ENCODE measurements around the gene DNAH10. TPM values are rescaled to one million over a fixed set of nuclear protein-coding genes. Genes with fewer than 3 reads are reported as not detected.

DNAH10 gene
- 1 to 10 TPM in 1 of 9 donors, under 1 TPM in 8; 0.06 to 1.5 (median 0.25) TPM for total RNA-seq
- polyA plus RNA-seq = under 1 TPM; 0.10 to 0.59 (median 0.32) TPM
- long read RNA-seq, donor 1 = 0 reads
- long read RNA-seq, donor 2 = 0 reads
- long read RNA-seq, donor 3 = 0 reads
- long read RNA-seq, donor 4 = 0 reads
- long read RNA-seq, donor 5, partial matches to known transcripts = 0 of 4 reads
- long read RNA-seq, donor 5, other reads (novel, unspliced or antisense) = 4 of 4 reads
- long read RNA-seq, donor 6 = 0 reads
- long read RNA-seq, donor 7 = 0 reads
- long read RNA-seq, donor 8 = 0 reads
- long read RNA-seq, donor 9 = 0 reads
- long read RNA-seq, donor 10 = 0 reads

- 3 to 10% (median 5%) methylated on average over 15 to 105 of the region's 105 CpGs for WGBS, 4 donors
- no peaks in the 10 kb centered on the region for H3K9me3 ChIP-seq (replicated peaks in 1 of 3)
- peak within 1 kb of the TSS in 1 of 4 donors; percentile 57 for H3K4me3 ChIP-seq
- TF ChIP-seq CTCF (IDR thresholded peaks at IDR 0.05) = peak in 1 of 6 experiments; percentile 15
- no peak for TF ChIP-seq POLR2A (IDR thresholded peaks at IDR 0.05)
- peaks cover 0 to 6% of the 10 kb centered on the region in 2 donors for H3K36me3 ChIP-seq (replicated peaks in 1 of 2)
- no peak within 1 kb of the TSS for H3K27ac ChIP-seq
- peak in 2 of 7 donors; percentile 5 to 44 for DNase-seq
- peaks cover 11% of the 10 kb centered on the region for H3K27me3 ChIP-seq
- peaks cover 0 to 8% of the 10 kb centered on the region in 2 donors for H3K4me1 ChIP-seq (replicated peaks in 1 of 2)
- intact Hi-C loops (cut with DNase I) = no loop called here
These were observed at the start of gene DNAH10 for GRCh38 chr12:123761841-123762714. TSS of gene DNAH10 (plus strand) at chr12:123762301. CDS start at chr12:123762337, 36 bp downstream.

DNA sequence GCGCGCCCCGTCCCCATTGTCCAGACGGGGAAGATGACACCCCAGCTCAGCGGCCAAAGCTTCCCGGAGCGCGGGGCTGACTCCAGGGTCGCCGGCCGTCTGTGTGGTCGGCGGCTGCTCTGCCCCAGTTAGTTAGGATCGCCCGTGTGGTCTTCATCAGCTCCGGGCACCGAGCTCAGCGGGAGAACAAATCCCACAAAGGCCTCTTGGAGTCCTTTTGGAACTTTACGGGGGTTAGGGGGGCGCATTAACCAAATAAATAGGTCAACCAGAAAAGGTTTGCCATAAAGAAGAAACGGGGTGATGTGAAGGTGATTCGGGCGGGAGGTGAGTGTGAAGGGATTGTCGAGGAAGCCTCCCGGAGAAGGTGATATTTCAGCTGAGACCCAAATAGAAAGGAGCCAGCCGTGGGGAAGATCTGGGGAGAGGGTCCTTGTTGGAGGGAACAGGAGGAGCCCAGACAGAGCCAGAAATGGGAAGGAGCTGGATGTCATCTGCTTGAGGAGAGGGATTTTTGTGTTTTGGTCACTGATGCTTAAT, 49.3 kb upstream of the DNAH10 start:
- Histone ChIP-seq H3K27me3 (no peaks in the 10 kb centered on the region), H3K9me3 (replicated peaks in 1 of 3) (no peaks in the 10 kb centered on the region), H3K4me1 (replicated peaks in 1 of 2) (peaks cover 4 to 21% of the 10 kb centered on the region in 2 donors), H3K36me3 (replicated peaks in 1 of 2) (no peaks in the 10 kb centered on the region), H3K4me3 (peak overlapping the region; percentile 42 to 90 (median 68)), H3K27ac (peak overlapping the region in 3 of 5 donors; percentile 60 to 74 (median 68))
- TF ChIP-seq CTCF (IDR thresholded peaks at IDR 0.05) (no peak), POLR2A (IDR thresholded peaks at IDR 0.05) (no peak)
- no peak for DNase-seq
- WGBS, 4 donors = 0 to 3% (median 1%) methylated on average over 8 to 26 of the region's 26 CpGs
- intact Hi-C loops (cut with DNase I) = no loop called here

DNA sequence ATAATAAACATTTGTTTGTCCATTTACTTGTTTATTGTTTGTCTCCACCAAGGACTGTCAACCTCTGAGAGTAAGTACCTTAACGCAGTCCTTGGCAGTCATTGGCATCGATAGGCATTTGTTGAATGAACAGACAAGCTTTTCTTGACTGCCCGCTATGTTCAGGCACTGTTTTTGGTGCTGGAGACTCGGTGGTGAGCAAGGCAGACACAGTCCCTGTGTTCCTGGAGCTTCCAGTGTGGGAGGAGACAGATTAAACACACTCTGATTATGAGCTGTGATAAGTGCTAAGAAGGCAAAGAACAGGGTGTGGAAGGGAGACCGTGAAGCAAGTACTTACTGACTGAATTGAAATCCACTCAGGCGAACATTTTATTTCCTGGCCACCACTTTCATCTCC, 48.7 kb upstream of the DNAH10 start:
- peaks cover 4 to 21% of the 10 kb centered on the region in 2 donors for H3K4me1 ChIP-seq (replicated peaks in 1 of 2)
- WGBS, 4 donors = 35 to 47% (median 45%) methylated on average over 6 of the region's 6 CpGs
- peak overlapping the region in 1 of 4 donors; percentile 90 for H3K4me3 ChIP-seq
- intact Hi-C loops (cut with DNase I) = no loop called here
- H3K9me3 ChIP-seq (replicated peaks in 1 of 3) = no peaks in the 10 kb centered on the region
- no peaks in the 10 kb centered on the region for H3K27me3 ChIP-seq
- H3K36me3 ChIP-seq (replicated peaks in 1 of 2) = no peaks in the 10 kb centered on the region
- no peak overlapping the region for H3K27ac ChIP-seq
- DNase-seq = no peak
- TF ChIP-seq CTCF (IDR thresholded peaks at IDR 0.05) (no peak), POLR2A (IDR thresholded peaks at IDR 0.05) (no peak)

All from adrenal gland (tissue), 19 donors.